MCF 10A (cell line): ENCODE measurements around the gene CTCF. TPM values are rescaled to one million over a fixed set of nuclear protein-coding genes. Genes with fewer than 3 reads are reported as not detected.

Experiments used
- BruUV-seq: library from RNA; stranded (reverse); fragments of 400-500 nt; replicated peaks from 2 replicates; lab custom pipeline; 2021; lab: Mats Ljungman, UMichigan
- CTCF ChIA-PET: fragments of 300-600 bp; sonication (Branson Sonifier 250); formaldehyde crosslinking; extraction: SDS; loops from one replicate; lab custom pipeline; 2021; ENCODE audit warnings: antibody characterized with exemption, inconsistent platforms; lab: Yijun Ruan, JAX
- POLR2A ChIA-PET: fragments of 300-600, 350-650 bp; sonication (Branson Sonifier 250); formaldehyde crosslinking; extraction: SDS; loops from one replicate; lab custom pipeline; 2020; ENCODE audit warnings: antibody characterized with exemption, inconsistent platforms; lab: Yijun Ruan, JAX
- DNase-seq: peaks from one replicate; pipeline ENCODE4 v3.0.0-alpha.2; 2018; ENCODE audit not compliant: unreplicated experiment
- H3K27ac Mint-ChIP-seq: one replicate; pipeline ENCODE4 v1.8.0; 2022; ENCODE audit warnings: mild to moderate bottlenecking, low read depth, mixed read lengths; ENCODE audit not compliant: unreplicated experiment
- H3K27me3 Mint-ChIP-seq: one replicate; pipeline ENCODE4 v1.8.0; 2022; ENCODE audit warnings: mixed read lengths; ENCODE audit not compliant: insufficient read depth, unreplicated experiment
- H3K36me3 Mint-ChIP-seq: one replicate; pipeline ENCODE4 v1.8.0; 2022; ENCODE audit warnings: mild to moderate bottlenecking, moderate library complexity, mixed read lengths; ENCODE audit not compliant: insufficient read depth, unreplicated experiment
- H3K4me1 Mint-ChIP-seq: one replicate; pipeline ENCODE4 v1.8.0; 2022; ENCODE audit warnings: mixed read lengths; ENCODE audit not compliant: insufficient read depth, unreplicated experiment
- H3K4me3 Mint-ChIP-seq: one replicate; pipeline ENCODE4 v1.8.0; 2022; ENCODE audit warnings: mild to moderate bottlenecking, moderate library complexity, mixed read lengths; ENCODE audit not compliant: unreplicated experiment
- H3K9me3 Mint-ChIP-seq: one replicate; pipeline ENCODE4 v1.8.0; 2022; ENCODE audit warnings: mixed read lengths; ENCODE audit not compliant: unreplicated experiment
- CTCF ChIP-seq: fragments of 200-600 bp; IDR thresholded peaks from one replicate; pipeline ENCODE4 v1.8.0; 2022; ENCODE audit warnings: antibody characterized with exemption, mild to moderate bottlenecking; ENCODE audit not compliant: unreplicated experiment
- intact Hi-C: fragments of 100-400 bp; cut with micrococcal nuclease; formaldehyde crosslinking; loops from 2 replicates; pipeline ENCODE4 v1.14.1; 2022
- total RNA-seq: library from RNA; stranded (reverse); gene quantifications from 2 replicates; pipeline ENCODE4 v1.2.3, GENCODE V29; 2022

Gene CTCF
- total RNA-seq, 1 experiment from 2014 or later, result 40.6 TPM

- no peak for TF ChIP-seq CTCF
- no peak for DNase-seq
- no peaks in the 10 kb centered on the region for H3K4me1 Mint-ChIP-seq
- CTCF ChIA-PET, result interaction anchor here (0.5 to 0.8 kb wide), 6 partner anchors 11 to 305 kb away, joined by 3 to 5 read pairs (median 3); no protein-coding TSS in a partner anchor
- peaks cover 33% of the 10 kb centered on the region for H3K36me3 Mint-ChIP-seq
- no peak overlapping the region for H3K27ac Mint-ChIP-seq
- POLR2A ChIA-PET, result interaction anchor here (0.7 kb wide), 2 partner anchors 217 to 255 kb away, joined by 3 read pairs; no protein-coding TSS in a partner anchor
- H3K27me3 Mint-ChIP-seq, result no peaks in the 10 kb centered on the region
- no TSS peak for BruUV-seq
- H3K9me3 Mint-ChIP-seq, result no peaks in the 10 kb centered on the region
- intact Hi-C loops, result loop anchor here (10.0 kb wide), 1 partner anchor 165 kb away; the partner anchor contains the start of genes CENPT, NUTF2 and THAP11
- H3K4me3 Mint-ChIP-seq, result no peak overlapping the region
These were observed 117.9 kb downstream of the CTCF start for GRCh38 chr16:67679935-67680897.

GRCh38 chr16:67683767-67684166 lies 121.4 kb downstream of the CTCF start:
- POLR2A ChIA-PET, result no interaction called here
- Mint-ChIP-seq H3K4me1 (no peaks in the 10 kb centered on the region), H3K27ac (no peak overlapping the region), H3K9me3 (no peaks in the 10 kb centered on the region), H3K36me3 (peaks cover 40% of the 10 kb centered on the region), H3K27me3 (no peaks in the 10 kb centered on the region), H3K4me3 (no peak overlapping the region)
- CTCF ChIA-PET, result interaction anchor here (1.5 to 3.0 kb wide), 2 partner anchors 11 to 131 kb away, joined by 4 to 11 read pairs; no protein-coding TSS in a partner anchor
- intact Hi-C loops, result no loop called here
- BruUV-seq, result no TSS peak
- DNase-seq, result no peak
- TF ChIP-seq CTCF, result no peak

- no TSS peak for BruUV-seq
- no peaks in the 10 kb centered on the region for H3K27me3 Mint-ChIP-seq
- H3K9me3 Mint-ChIP-seq, result no peaks in the 10 kb centered on the region
- intact Hi-C loops, result no loop called here
- H3K4me1 Mint-ChIP-seq, result no peaks in the 10 kb centered on the region
- peaks cover 39% of the 10 kb centered on the region for H3K36me3 Mint-ChIP-seq
- POLR2A ChIA-PET, result no interaction called here
- no peak for DNase-seq
- H3K27ac Mint-ChIP-seq, result no peak overlapping the region
- H3K4me3 Mint-ChIP-seq, result no peak overlapping the region
- TF ChIP-seq CTCF, result no peak
- CTCF ChIA-PET, result no interaction called here
These were observed 123.2 kb downstream of the CTCF start for GRCh38 chr16:67685388-67686112.

Other genes starting within 250 kb of the CTCF start
- not detected in 2 replicates for gene KCTD19, start 235.8 kb upstream of the CTCF start, total RNA-seq
- gene LRRC36, start 235.7 kb upstream of the CTCF start, total RNA-seq, result not detected in 2 replicates
- not detected in 2 replicates for gene TPPP3, start 169.0 kb upstream of the CTCF start, total RNA-seq
- gene ZDHHC1, start 146.0 kb upstream of the CTCF start, total RNA-seq, result 5.9 and 7.6 TPM in 2 replicates
- 0.42 and 0.86 TPM in 2 replicates for gene HSD11B2, start 131.4 kb upstream of the CTCF start, total RNA-seq
- gene ATP6V0D1, start 81.4 kb upstream of the CTCF start, total RNA-seq, result 50.5 and 50.7 TPM in 2 replicates
- not detected in 2 replicates for gene AGRP, start 79.0 kb upstream of the CTCF start, total RNA-seq
- 43.2 and 69.1 TPM in 2 replicates for gene RIPOR1, start 33.7 kb upstream of the CTCF start, total RNA-seq
- gene CARMIL2, start 82.6 kb downstream of the CTCF start, total RNA-seq, result 1.6 and 1.9 TPM in 2 replicates
- 26.1 and 33.6 TPM in 2 replicates for gene ACD, start 97.7 kb downstream of the CTCF start, total RNA-seq
- 3.2 and 4.5 TPM in 2 replicates for gene PARD6A, start 98.4 kb downstream of the CTCF start, total RNA-seq
- 12.8 and 14.5 TPM in 2 replicates for gene ENKD1, start 104.2 kb downstream of the CTCF start, total RNA-seq
- 0.54 and 0.65 TPM in 2 replicates for gene C16orf86, start 104.3 kb downstream of the CTCF start, total RNA-seq
- gene GFOD2, start 156.8 kb downstream of the CTCF start, total RNA-seq, result 14.8 and 19.0 TPM in 2 replicates
- 17.2 and 21.7 TPM in 2 replicates for gene RANBP10, start 244.0 kb downstream of the CTCF start, total RNA-seq
- gene TSNAXIP1, start 244.4 kb downstream of the CTCF start, total RNA-seq, result 1.1 and 1.5 TPM in 2 replicates